Measurements from ENCODE around the gene SPART.

DNA sequence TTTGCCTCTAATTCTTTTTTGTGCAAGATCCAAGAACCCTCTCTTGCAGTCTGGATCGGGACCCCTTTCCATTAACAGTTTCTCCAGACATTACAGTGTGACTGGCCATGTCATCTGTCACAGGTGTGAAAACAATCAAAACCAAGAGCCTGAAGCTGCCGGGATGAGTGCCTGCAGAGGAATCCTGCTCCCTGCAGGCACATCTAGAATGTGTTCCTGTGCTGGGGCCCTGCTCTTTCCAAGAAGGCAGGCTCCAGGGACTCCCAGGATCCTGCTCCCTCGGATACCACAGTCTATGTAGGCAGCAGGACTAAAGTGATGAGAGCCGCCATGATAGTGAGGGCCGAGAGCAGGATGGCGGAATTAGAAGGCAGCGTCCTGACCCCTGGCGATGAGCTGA is 87.4 kb downstream of the SPART start:
- TF ChIP-seq POLR2A (IDR thresholded peaks at IDR 0.05): no peak
- TF ChIP-seq, protein P1, sequence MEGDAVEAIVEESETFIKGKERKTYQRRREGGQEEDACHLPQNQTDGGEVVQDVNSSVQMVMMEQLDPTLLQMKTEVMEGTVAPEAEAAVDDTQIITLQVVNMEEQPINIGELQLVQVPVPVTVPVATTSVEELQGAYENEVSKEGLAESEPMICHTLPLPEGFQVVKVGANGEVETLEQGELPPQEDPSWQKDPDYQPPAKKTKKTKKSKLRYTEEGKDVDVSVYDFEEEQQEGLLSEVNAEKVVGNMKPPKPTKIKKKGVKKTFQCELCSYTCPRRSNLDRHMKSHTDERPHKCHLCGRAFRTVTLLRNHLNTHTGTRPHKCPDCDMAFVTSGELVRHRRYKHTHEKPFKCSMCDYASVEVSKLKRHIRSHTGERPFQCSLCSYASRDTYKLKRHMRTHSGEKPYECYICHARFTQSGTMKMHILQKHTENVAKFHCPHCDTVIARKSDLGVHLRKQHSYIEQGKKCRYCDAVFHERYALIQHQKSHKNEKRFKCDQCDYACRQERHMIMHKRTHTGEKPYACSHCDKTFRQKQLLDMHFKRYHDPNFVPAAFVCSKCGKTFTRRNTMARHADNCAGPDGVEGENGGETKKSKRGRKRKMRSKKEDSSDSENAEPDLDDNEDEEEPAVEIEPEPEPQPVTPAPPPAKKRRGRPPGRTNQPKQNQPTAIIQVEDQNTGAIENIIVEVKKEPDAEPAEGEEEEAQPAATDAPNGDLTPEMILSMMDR (IDR thresholded peaks at IDR 0.05): no peak

Measured in right lobe of liver (tissue), 4 donors.